Fibroblast of the aortic adventitia (primary cell): ENCODE measurements around the gene ADAMTS6. TPM values are rescaled to one million over a fixed set of nuclear protein-coding genes. Genes with fewer than 3 reads are reported as not detected.

Experiments
- DNase-seq: peaks from one replicate; pipeline ENCODE4 v3.0.0-alpha.2; 2010; ENCODE audit warnings: low read depth
- H3K4me3 ChIP-seq: 2 replicates; pipeline ENCODE4 v1.5.1; 2011; ENCODE audit warnings: low read depth, mild to moderate bottlenecking, control low read depth, low read length, moderate library complexity
- total RNA-seq: library from RNA; depleted of rRNA; stranded (reverse); fragments of >200 nt; gene quantifications from 2 replicates; pipeline ENCODE4 v1.2.3, GENCODE V29; 2012; ENCODE audit warnings: low replicate concordance
- TF ChIP-seq, protein P1 (sequence below): IDR thresholded peaks from 2 replicates; pipeline ENCODE4 v1.5.1; 2011; ENCODE audit warnings: mild to moderate bottlenecking, low read length, control low read depth, inconsistent platforms; ENCODE audit not compliant: insufficient read depth

The ADAMTS6 gene
- total RNA-seq, 1 donor = 40.8 TPM

- TF ChIP-seq, protein P1, sequence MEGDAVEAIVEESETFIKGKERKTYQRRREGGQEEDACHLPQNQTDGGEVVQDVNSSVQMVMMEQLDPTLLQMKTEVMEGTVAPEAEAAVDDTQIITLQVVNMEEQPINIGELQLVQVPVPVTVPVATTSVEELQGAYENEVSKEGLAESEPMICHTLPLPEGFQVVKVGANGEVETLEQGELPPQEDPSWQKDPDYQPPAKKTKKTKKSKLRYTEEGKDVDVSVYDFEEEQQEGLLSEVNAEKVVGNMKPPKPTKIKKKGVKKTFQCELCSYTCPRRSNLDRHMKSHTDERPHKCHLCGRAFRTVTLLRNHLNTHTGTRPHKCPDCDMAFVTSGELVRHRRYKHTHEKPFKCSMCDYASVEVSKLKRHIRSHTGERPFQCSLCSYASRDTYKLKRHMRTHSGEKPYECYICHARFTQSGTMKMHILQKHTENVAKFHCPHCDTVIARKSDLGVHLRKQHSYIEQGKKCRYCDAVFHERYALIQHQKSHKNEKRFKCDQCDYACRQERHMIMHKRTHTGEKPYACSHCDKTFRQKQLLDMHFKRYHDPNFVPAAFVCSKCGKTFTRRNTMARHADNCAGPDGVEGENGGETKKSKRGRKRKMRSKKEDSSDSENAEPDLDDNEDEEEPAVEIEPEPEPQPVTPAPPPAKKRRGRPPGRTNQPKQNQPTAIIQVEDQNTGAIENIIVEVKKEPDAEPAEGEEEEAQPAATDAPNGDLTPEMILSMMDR = no peak
- no peak overlapping the region for H3K4me3 ChIP-seq
- DNase-seq = peak; percentile 30
Measured at GRCh38 chr5:65307088-65307487, 174.6 kb downstream of the ADAMTS6 start.

DNA sequence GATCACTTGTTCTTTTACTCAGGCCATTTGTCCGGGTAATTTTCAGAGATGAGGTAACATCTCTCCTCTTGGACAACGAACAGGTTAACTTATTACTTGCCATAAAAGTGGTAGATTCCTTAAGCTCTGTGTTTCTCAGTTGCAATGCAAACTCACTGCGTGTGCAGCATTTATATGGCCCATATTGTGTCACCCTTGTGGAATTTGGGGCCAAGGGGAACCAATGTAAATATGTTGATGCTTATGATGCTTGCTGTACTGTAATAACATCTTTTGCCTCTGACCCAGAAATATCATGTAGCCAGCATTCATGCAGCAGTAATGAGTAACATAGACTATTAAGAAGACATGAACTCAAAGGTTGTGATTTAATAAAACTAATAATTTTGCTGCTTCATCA is 175.8 kb downstream of the ADAMTS6 start:
- TF ChIP-seq, protein P1 = no peak
- no peak overlapping the region for H3K4me3 ChIP-seq
- DNase-seq = no peak

DNA sequence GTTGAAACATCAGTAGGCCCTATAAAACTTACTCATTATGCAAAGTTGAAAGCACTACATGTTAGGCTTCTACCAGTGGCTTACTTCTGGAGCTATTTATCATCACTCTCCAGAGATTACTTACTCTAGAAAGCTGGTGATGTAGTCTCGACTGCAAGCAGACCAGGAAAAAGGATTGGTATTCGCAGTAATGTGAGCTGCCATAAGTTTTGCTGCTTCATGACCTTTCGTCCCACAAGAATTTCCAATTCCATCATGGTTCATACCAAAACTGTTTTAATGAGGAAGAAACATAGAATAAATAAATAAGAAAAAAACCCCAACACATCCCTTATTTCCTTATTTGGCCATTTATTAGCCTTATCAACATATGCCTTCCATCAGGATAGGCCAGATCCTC is 181.9 kb downstream of the ADAMTS6 start:
- H3K4me3 ChIP-seq = no peak overlapping the region
- TF ChIP-seq, protein P1 = no peak
- DNase-seq = peak; percentile 14

DNA sequence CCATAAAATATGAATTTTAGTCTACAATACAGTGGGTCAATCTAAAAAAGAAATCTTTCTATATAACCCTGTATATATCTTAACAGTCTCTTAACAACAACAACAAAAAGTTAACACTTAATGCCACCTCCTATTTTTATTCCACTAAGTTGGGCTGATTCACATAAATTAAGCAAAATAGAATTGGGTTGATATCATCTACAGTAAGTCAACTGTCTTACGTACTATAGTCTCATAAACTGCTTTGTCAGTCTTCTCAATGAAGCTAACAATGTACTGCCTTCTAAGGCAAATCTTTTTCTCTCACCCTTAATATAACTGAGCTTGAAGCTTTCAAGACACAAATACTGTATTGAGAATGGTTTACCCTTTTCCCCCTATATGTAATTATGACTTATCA is 185.7 kb downstream of the ADAMTS6 start:
- DNase-seq = no peak
- no peak overlapping the region for H3K4me3 ChIP-seq
- TF ChIP-seq, protein P1 = no peak

GRCh38 chr5:65292196-65292595 is 189.5 kb downstream of the ADAMTS6 start:
- TF ChIP-seq, protein P1 = no peak
- no peak overlapping the region for H3K4me3 ChIP-seq
- peak; percentile 71 for DNase-seq

DNA sequence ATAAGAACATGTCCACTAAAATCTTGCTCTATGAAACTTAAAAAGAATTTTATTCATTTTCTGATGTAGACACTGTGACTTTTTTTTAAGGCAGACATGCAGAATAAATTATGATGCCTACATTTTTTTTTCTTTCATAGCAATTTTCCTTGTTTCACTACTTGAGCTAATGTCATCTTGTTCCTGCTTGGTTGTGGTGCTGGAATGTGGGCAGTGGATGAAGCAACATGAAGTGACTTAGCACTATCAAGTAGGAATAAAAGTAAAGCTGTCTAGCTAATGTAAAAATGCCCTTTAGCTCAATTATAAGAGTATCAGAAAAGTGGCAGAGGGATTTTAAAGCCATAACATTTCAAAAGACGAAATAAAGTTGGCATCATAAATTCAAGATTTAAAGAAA is 191.0 kb downstream of the ADAMTS6 start:
- DNase-seq = peak; percentile 50
- no peak overlapping the region for H3K4me3 ChIP-seq
- TF ChIP-seq, protein P1 = no peak

- TF ChIP-seq, protein P1 = no peak
- H3K4me3 ChIP-seq = no peak overlapping the region
- DNase-seq = no peak
Measured at GRCh38 chr5:65288657-65289056, 193.1 kb downstream of the ADAMTS6 start.
